Keratinocyte (primary cell): ENCODE data around the gene CYP20A1. TPM values are rescaled to one million over a fixed set of nuclear protein-coding genes. Genes with fewer than 3 reads are reported as not detected.

ENCODE experiments used
- DNase-seq: peaks from one replicate; pipeline ENCODE4 v3.0.0-alpha.2; 2011; ENCODE audit warnings: low read depth, missing footprints, low spot score
- FAIRE-seq: peaks from 2 replicates; lab custom pipeline; 2011; peaks lifted over from hg19 to GRCh38; lab: Jason Lieb, UNC
- H2AFZ ChIP-seq: 2 replicates; pipeline ENCODE4 v1.6.0; 2012; ENCODE audit warnings: low read length, control low read depth, inconsistent platforms; ENCODE audit not compliant: control insufficient read depth
- H3K27ac ChIP-seq: 2 replicates; pipeline ENCODE4 v1.5.1; 2011; ENCODE audit warnings: low read length; ENCODE audit not compliant: control insufficient read depth, insufficient read depth
- H3K27me3 ChIP-seq: 3 replicates; pipeline ENCODE4 v1.6.0; 2011; ENCODE audit warnings: low read length; ENCODE audit not compliant: control insufficient read depth, insufficient read depth; ENCODE audit errors: extremely low read depth
- H3K36me3 ChIP-seq, 2 experiments: 2 replicates in 1 of 2; 3 replicates in 1 of 2; pipeline ENCODE4 v1.5.1; 2011; ENCODE audit warnings: low read length in 2 of 2, mild to moderate bottlenecking in 1 of 2; ENCODE audit not compliant: control insufficient read depth in 2 of 2, insufficient read depth in 2 of 2; ENCODE audit errors: extremely low read depth in 1 of 2
- H3K4me1 ChIP-seq: 3 replicates; pipeline ENCODE4 v1.5.1; 2011; ENCODE audit warnings: low read length; ENCODE audit not compliant: control insufficient read depth, insufficient read depth; ENCODE audit errors: extremely low read depth
- H3K4me2 ChIP-seq: 3 replicates; pipeline ENCODE4 v1.6.0; 2011; ENCODE audit warnings: low read depth, low read length; ENCODE audit not compliant: control insufficient read depth, insufficient read depth; ENCODE audit errors: extremely low read depth
- H3K4me3 ChIP-seq, 3 experiments: fragments of 200-600 bp in 1 of 3; sonication (generic) in 1 of 3; 2 replicates in 2 of 3; 3 replicates in 1 of 3; pipeline ENCODE4 v1.5.1; 2011 to 2016; ENCODE audit warnings: low read length in 3 of 3, mild to moderate bottlenecking in 3 of 3, control low read depth in 2 of 3, inconsistent platforms in 1 of 3, low read depth in 1 of 3, mixed read lengths in 1 of 3, mixed run types in 1 of 3, moderate library complexity in 1 of 3; ENCODE audit not compliant: control insufficient read depth in 2 of 3, insufficient read depth in 2 of 3; ENCODE audit errors: extremely low read depth in 1 of 3
- H3K79me2 ChIP-seq: 2 replicates; pipeline ENCODE4 v1.6.0; 2012; ENCODE audit warnings: low read length; ENCODE audit not compliant: control insufficient read depth, insufficient read depth
- H3K9ac ChIP-seq: 3 replicates; pipeline ENCODE4 v1.6.0; 2011; ENCODE audit warnings: low read length; ENCODE audit not compliant: control insufficient read depth, insufficient read depth; ENCODE audit errors: extremely low read depth
- H3K9me1 ChIP-seq: 3 replicates; pipeline ENCODE4 v1.6.0; 2011; ENCODE audit warnings: low read length; ENCODE audit not compliant: control insufficient read depth, insufficient read depth; ENCODE audit errors: extremely low read depth
- H3K9me3 ChIP-seq: 2 replicates; pipeline ENCODE4 v1.5.1; 2012; ENCODE audit warnings: low read depth, low read length; ENCODE audit not compliant: control insufficient read depth
- H4K20me1 ChIP-seq: 3 replicates; pipeline ENCODE4 v1.6.0; 2011; ENCODE audit warnings: low read length; ENCODE audit not compliant: control insufficient read depth, insufficient read depth; ENCODE audit errors: extremely low read depth
- EZH2 ChIP-seq: IDR thresholded peaks from one replicate; pipeline ENCODE4 v1.6.1; 2012; ENCODE audit warnings: inconsistent platforms, mild to moderate bottlenecking, low read length, moderate library complexity
- dilution Hi-C: fragments of 300-500 bp; cut with MboI; formaldehyde crosslinking; loops from one replicate; pipeline ENCODE4 v1.7.0; 2020; ENCODE audit warnings: low sequenced_read_pairs; ENCODE audit not compliant: extremely low pct_ligation_motif_present
- polyA plus RNA-seq, 5 experiments: library from polyadenylated mRNA; depleted of rRNA in 3 of 5; stranded (reverse) in 3 of 5; stranded (forward) in 1 of 5; unstranded in 1 of 5; fragments of >200 nt; gene quantifications; 1 replicate in 1 of 5; 2 replicates in 3 of 5; 3 replicates in 1 of 5; pipeline versions ENCODE4 v1.2.1 to v1.2.3, GENCODE V29; 2011 to 2012; ENCODE audit warnings: missing spikeins in 2 of 5, low read depth in 1 of 5, low replicate concordance in 1 of 5
- TF ChIP-seq, protein P1 (sequence below), 3 experiments: IDR thresholded peaks in 1 of 3; conservative IDR thresholded peaks in 1 of 3; optimal IDR thresholded peaks in 1 of 3; 2 replicates in 2 of 3; 3 replicates in 1 of 3; pipeline versions ENCODE3 to v1.5.1; 2011; ENCODE audit warnings: low read length in 3 of 3, mild to moderate bottlenecking in 3 of 3, moderate library complexity in 2 of 3, control low read depth in 1 of 3, inconsistent platforms in 1 of 3; ENCODE audit not compliant: insufficient read depth in 2 of 3; ENCODE audit errors: extremely low read depth in 1 of 3

The CYP20A1 gene
- polyA plus RNA-seq, 1 donor (not counting 4 experiments of a cell fraction or from before 2014, with no cell fraction given) = 8.9 TPM

DNA sequence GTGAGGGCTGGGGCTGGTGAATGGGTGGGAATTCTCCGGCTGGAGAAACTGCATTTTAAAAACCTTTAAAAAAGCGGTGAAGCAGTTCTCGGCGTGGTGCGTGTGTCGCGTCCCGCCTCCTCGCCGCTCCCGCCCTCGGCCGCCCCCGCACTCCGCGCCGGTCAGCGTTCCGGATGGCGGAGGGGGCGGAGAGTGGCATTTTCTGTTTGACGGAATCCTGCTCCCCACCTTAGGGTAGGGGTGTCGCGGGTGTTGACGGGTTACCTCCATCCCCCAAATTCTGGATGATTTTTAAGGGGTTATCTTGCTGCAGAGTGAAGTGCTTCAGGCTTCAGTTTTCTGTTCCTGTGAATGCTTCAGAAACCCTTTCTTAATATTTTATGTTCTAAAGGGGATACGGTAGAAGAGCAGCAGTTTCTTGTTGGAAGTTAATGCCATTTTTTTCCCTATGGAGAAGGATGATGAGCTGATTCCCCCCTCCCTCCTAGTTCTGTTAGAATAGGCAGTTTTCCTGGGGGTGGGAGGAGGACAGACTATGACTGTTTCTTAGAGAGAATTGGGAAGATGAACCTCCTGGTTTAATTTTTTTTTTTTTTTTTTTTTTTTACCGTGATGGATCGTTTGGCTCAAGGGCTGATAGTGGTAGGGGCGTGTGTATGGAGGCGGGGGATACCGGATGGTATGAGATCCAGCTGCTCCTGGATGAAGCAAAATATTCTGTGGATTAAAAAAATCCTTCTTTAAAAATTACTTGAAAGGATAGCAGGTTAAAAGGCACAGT is 90.1 kb downstream of the CYP20A1 start:
- H3K9me1 ChIP-seq = no peaks in the 10 kb centered on the region
- peak overlapping the region; percentile 58 for H3K27ac ChIP-seq
- peak overlapping the region; percentile 95 for H3K4me2 ChIP-seq
- peak overlapping the region; percentile 75 for H3K9ac ChIP-seq
- H3K27me3 ChIP-seq = no peaks in the 10 kb centered on the region
- H3K9me3 ChIP-seq = no peaks in the 10 kb centered on the region
- peaks cover 42% of the 10 kb centered on the region for H3K79me2 ChIP-seq
- dilution Hi-C loops = no loop called here
- peaks cover 13% of the 10 kb centered on the region for H3K4me1 ChIP-seq
- no peaks in the 10 kb centered on the region for H4K20me1 ChIP-seq
- H2AFZ ChIP-seq = peak overlapping the region; percentile 86
- DNase-seq = no peak
- H3K4me3 ChIP-seq = peak overlapping the region; percentile 88 to 96 (median 91)
- H3K36me3 ChIP-seq = no peaks in the 10 kb centered on the region
- no peak for TF ChIP-seq EZH2
- TF ChIP-seq, protein P1, sequence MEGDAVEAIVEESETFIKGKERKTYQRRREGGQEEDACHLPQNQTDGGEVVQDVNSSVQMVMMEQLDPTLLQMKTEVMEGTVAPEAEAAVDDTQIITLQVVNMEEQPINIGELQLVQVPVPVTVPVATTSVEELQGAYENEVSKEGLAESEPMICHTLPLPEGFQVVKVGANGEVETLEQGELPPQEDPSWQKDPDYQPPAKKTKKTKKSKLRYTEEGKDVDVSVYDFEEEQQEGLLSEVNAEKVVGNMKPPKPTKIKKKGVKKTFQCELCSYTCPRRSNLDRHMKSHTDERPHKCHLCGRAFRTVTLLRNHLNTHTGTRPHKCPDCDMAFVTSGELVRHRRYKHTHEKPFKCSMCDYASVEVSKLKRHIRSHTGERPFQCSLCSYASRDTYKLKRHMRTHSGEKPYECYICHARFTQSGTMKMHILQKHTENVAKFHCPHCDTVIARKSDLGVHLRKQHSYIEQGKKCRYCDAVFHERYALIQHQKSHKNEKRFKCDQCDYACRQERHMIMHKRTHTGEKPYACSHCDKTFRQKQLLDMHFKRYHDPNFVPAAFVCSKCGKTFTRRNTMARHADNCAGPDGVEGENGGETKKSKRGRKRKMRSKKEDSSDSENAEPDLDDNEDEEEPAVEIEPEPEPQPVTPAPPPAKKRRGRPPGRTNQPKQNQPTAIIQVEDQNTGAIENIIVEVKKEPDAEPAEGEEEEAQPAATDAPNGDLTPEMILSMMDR (optimal IDR thresholded peaks at IDR 0.05 in 1 of 3, IDR thresholded peaks at IDR 0.05 in 1 of 3, conservative IDR thresholded peaks at IDR 0.05 in 1 of 3; ENCODE audit: extremely low read depth in 1 of 3, insufficient read depth in 2 of 3, low read length in 3 of 3) = no peak
- FAIRE-seq = no peak

DNA sequence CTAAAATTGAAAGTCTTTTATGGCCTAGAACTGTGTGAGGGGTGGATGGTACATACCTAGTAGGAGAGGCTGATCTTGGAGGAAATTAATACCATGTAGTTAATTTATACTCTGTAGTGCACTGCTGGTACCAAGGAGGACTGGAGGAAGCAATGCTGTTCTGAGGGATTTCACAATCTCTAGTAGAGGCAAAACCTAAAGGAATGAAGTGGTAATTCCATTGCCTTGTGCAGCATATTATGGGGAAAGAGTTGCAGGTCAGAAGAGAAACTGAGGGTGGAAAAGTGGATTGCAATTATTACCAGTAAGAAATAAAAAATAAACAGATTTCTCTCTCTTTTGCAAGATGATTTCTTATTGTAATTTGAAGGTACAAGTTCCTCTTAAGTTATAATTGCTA is 91.6 kb downstream of the CYP20A1 start:
- Histone ChIP-seq H4K20me1 (no peaks in the 10 kb centered on the region), H3K27ac (no peak overlapping the region), H3K36me3 (no peaks in the 10 kb centered on the region), H2AFZ (no peak overlapping the region), H3K79me2 (peaks cover 49% of the 10 kb centered on the region), H3K9ac (no peak overlapping the region), H3K9me1 (no peaks in the 10 kb centered on the region), H3K27me3 (no peaks in the 10 kb centered on the region), H3K4me2 (no peak overlapping the region), H3K4me3 (peak overlapping the region in 1 of 3 experiments; percentile 25), H3K9me3 (no peaks in the 10 kb centered on the region), H3K4me1 (peaks cover 13% of the 10 kb centered on the region)
- dilution Hi-C loops = no loop called here
- no peak for FAIRE-seq
- DNase-seq = no peak
- TF ChIP-seq EZH2 = no peak
